GM12872 (cell line): ENCODE measurements around the gene ANO4.

Experiments
- TF ChIP-seq, protein P1 (sequence below): IDR thresholded peaks from 3 replicates; pipeline ENCODE4 v1.5.1; 2011; ENCODE audit warnings: low read depth, mild to moderate bottlenecking, low read length, moderate library complexity; ENCODE audit not compliant: insufficient read depth

The ANO4 gene

DNA sequence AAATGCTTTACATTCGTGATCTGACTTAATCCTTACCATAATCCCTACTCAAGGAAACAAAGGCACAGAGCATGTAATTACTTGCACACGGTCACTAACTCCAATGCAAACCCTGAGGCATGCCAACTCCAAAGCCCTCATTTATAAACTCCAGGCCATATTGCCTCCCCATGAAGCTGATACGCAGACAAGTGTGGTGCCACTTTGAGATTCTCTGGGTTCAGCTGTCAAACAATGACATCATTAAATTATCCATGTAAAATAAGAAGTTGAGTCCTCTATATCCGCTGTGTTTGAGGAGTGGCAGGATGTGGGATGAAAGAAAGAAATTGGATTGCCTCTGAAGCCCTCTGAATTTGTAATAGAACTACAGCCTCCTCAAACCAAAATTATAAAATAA is 62.8 kb downstream of the ANO4 start:
- TF ChIP-seq, protein P1, sequence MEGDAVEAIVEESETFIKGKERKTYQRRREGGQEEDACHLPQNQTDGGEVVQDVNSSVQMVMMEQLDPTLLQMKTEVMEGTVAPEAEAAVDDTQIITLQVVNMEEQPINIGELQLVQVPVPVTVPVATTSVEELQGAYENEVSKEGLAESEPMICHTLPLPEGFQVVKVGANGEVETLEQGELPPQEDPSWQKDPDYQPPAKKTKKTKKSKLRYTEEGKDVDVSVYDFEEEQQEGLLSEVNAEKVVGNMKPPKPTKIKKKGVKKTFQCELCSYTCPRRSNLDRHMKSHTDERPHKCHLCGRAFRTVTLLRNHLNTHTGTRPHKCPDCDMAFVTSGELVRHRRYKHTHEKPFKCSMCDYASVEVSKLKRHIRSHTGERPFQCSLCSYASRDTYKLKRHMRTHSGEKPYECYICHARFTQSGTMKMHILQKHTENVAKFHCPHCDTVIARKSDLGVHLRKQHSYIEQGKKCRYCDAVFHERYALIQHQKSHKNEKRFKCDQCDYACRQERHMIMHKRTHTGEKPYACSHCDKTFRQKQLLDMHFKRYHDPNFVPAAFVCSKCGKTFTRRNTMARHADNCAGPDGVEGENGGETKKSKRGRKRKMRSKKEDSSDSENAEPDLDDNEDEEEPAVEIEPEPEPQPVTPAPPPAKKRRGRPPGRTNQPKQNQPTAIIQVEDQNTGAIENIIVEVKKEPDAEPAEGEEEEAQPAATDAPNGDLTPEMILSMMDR: no peak

DNA sequence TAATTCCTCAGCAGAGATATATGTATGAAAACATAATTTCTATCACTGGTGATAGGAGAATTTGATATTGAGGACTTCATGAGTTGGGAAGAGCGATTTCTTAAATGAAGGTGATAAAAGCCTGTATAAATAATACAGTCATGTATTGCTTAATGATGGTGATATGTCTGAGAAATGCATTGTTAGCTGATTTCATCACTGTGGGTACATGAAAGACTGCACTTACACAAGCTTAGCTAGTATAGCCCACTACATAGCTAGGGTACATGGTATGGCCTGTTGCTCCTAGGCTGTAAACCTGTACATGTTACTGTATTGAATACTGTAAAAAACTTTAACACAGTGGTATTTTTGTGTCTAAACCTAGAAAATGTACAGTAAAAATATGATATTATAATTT is 63.4 kb downstream of the ANO4 start:
- TF ChIP-seq, protein P1: no peak

DNA sequence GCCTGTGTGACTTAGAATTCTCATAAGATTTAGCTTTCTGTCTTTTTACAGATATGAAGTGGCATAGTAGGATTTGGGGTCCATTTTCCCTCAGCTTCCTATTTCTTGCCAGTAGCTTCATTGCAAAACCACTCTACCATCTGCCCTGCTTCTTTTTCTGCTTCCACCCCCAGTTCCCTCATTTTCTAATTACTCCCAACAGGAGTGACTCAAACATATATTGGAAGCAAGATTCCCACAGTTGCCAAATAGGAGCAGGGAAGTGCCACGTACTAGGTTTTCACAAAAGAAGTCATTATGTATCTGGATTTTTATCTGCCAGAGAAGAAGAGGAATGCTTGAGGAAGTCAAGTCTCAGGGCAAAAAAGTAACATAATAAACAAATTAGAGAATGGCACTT is 64.1 kb downstream of the ANO4 start:
- TF ChIP-seq, protein P1: no peak

DNA sequence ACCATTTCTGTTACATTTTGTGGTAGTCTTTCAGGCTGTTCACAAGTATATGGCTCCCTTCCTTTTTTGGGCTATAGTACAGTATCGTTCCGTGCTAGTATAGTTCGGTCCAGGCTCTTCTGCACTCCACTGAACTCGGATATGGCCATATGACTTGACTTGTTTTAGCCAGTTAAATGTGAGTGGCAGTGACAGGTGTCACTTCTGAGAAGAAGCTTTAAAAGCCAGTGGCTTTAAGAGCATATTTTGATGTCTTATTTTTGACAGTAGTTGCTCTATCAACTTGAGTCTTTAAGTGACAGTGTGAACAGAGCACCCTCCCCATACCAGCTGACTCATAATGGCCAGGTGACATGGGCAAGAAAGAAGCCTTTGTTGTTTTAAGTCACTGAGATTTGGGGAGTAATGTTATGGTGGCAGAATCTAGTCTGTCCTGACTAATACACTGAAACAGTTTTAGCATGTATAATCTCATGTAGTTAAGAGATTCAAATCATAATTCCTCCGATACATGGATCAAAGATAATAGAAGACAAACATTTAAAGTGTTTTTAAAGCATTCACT is 64.6 kb downstream of the ANO4 start:
- TF ChIP-seq, protein P1: no peak

DNA sequence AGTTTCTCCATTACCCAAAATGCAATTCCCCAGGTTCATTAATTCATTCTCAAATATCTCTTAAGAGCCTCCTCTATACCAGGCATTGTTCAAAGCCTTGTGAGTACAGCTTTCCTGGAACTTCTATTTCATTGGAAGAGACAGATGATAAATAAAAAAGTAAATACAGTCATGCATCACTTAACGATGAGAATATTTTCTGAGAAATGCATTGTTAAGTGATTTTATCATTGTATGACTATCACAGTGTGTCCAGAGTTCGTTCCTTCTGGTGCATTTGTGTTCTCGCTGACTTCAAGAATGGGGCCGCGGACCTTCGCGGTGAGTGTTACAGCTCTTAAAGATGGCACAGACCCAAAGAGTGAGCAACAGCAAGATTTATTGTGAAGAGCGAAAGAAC is 66.0 kb downstream of the ANO4 start:
- TF ChIP-seq, protein P1: no peak

DNA sequence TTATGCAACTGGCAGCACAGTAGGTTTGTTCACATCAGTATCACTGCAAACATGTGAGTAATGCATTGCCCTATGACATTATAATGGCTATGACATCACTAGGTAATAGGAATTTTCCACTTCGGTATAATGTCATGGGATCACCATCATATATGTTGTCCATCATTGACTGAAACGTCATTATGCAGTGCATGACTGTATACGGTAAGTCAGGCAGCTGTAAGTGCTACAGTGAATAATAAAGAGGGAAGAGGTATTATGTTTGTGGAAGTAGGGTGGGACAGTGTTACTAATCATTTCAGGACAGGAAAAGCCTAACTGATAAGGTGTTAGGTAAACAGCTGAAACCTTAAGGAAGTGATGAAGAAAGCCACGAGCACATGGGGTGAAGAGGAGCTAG is 68.1 kb downstream of the ANO4 start:
- TF ChIP-seq, protein P1: no peak

DNA sequence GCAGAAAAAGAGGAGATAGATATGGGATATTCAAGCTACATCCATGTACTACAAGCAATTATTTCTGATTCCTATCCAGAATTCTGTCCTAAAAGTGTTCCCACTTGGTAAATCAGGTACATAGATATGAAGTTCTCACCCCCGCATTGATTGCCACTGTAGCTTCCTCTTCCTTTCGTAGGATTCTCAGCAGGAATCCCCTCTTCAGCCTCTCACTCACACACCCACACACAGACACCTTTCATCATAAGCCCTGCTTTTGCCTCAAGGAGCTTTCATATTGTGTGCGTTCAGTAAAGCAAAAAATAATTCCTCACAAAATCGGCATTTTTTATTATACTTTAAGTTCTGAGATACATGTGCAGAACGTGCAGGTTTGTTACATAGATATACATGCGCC is 69.8 kb downstream of the ANO4 start:
- TF ChIP-seq, protein P1: no peak
